ENCODE measurements around the gene TCN1. TPM values are rescaled to one million over a fixed set of nuclear protein-coding genes. Genes with fewer than 3 reads are reported as not detected.

Gene TCN1
- total RNA-seq, 1 experiment from 2014 or later = 1.7 TPM

- no peak for TF ChIP-seq REST (IDR thresholded peaks at IDR 0.05; ENCODE audit: low read depth)
- TF ChIP-seq CTCF (IDR thresholded peaks at IDR 0.05 in 2 of 3, conservative IDR thresholded peaks at IDR 0.05 in 1 of 3; ENCODE audit: borderline replicate concordance in 1 of 3, insufficient read depth in 1 of 3, low read depth in 2 of 3, low read length in 2 of 3) = peak; percentile 63 to 90 (median 87)
- no peak for TF ChIP-seq ATF3 (IDR thresholded peaks at IDR 0.05)
- TF ChIP-seq POLR2AphosphoS5 (IDR thresholded peaks at IDR 0.05; ENCODE audit: low read depth, low read length) = no peak
- no peak for TF ChIP-seq EZH2 (IDR thresholded peaks at IDR 0.05)
Observed at GRCh38 chr11:59822989-59823566, 43.2 kb downstream of the TCN1 start (continued).

- Histone ChIP-seq H3K4me3 (replicated peaks in 1 of 2; ENCODE audit: low read depth in 1 of 2, low read length in 2 of 2) (no peak overlapping the region), H2AFZ (ENCODE audit: low read depth, low read length, poor library complexity, severe bottlenecking) (no peak overlapping the region), H3K27ac (ENCODE audit: low read depth, low read length) (no peak overlapping the region), H3K9me2 (ENCODE audit: insufficient read depth) (no peaks in the 10 kb centered on the region), H4K20me1 (ENCODE audit: insufficient read depth) (no peaks in the 10 kb centered on the region), H3K79me2 (ENCODE audit: insufficient read depth, low read length) (no peaks in the 10 kb centered on the region), H3K36me3 (ENCODE audit: control insufficient read depth in 1 of 2, insufficient read depth in 2 of 2, low read length in 2 of 2) (no peaks in the 10 kb centered on the region), H3K27me3 (ENCODE audit: insufficient read depth, low read length) (no peaks in the 10 kb centered on the region), H3K4me1 (ENCODE audit: control insufficient read depth in 1 of 2, insufficient read depth in 2 of 2, low read length in 2 of 2) (peaks cover 0 to 4% of the 10 kb centered on the region in 2 experiments; a peak in 1 of 4 replicates), H3K9ac (ENCODE audit: low read length) (no peak overlapping the region), H3K4me2 (ENCODE audit: low read length) (no peak overlapping the region), H3K9me3 (ENCODE audit: control insufficient read depth in 1 of 2, insufficient read depth in 1 of 2, low read depth in 1 of 2, low read length in 2 of 2) (no peaks in the 10 kb centered on the region)
- intact Hi-C loops (cut with micrococcal nuclease) = no loop called here
- ChIA-PET RAD21 (ENCODE audit: low non-redundant PET in 1 of 2, low total read pairs in 2 of 2, uncharacterized antibody in 2 of 2, unreplicated experiment in 2 of 2) (no interaction called here), CTCF (interaction anchor here (0.7 kb wide), 1 partner anchor 101 kb away, joined by 4 read pairs; no protein-coding TSS in a partner anchor), POLR2A (no interaction called here)
- ATAC-seq = no peak
- BruUV-seq (replicated peaks) = no TSS peak
- no peak for DNase-seq (ENCODE audit: low read depth, low spot score)
- TF ChIP-seq REST (IDR thresholded peaks at IDR 0.05; ENCODE audit: low read depth) (no peak), ZFX (IDR thresholded peaks at IDR 0.05) (no peak), ZBTB33 (IDR thresholded peaks at IDR 0.05; ENCODE audit: extremely low read depth, insufficient replicate concordance, low read length) (no peak), EGR1 (IDR thresholded peaks at IDR 0.05; ENCODE audit: low read depth) (no peak), YY1 (IDR thresholded peaks at IDR 0.05; ENCODE audit: extremely low read depth, insufficient replicate concordance, low read depth, low read length) (no peak), RAD21 (IDR thresholded peaks at IDR 0.05; ENCODE audit: low read depth) (no peak), EZH2 (IDR thresholded peaks at IDR 0.05) (no peak), SP1 (IDR thresholded peaks at IDR 0.05; ENCODE audit: low read depth) (no peak)
Observed at GRCh38 chr11:59818572-59818971, 47.7 kb downstream of the TCN1 start.
